ENCODE results near the gene IL2RG. TPM values are rescaled to one million over a fixed set of nuclear protein-coding genes. Genes with fewer than 3 reads are reported as not detected.

The IL2RG gene
- polyA plus RNA-seq, 1 experiment, result not detected

- POLR2A ChIA-PET, result interaction anchor here (1.0 kb wide), 1 partner anchor 63 kb away, joined by 4 read pairs; no protein-coding TSS in a partner anchor
- CTCF ChIA-PET, result interaction anchor here (0.7 to 1.8 kb wide), 6 partner anchors 10 to 103 kb away, joined by 3 to 7 read pairs (median 4); no protein-coding TSS in a partner anchor
- DNase-seq (ENCODE audit: low read depth, low spot score), result no peak
- no peak for TF ChIP-seq CTCF (IDR thresholded peaks at IDR 0.05; ENCODE audit: low read depth, low read length)
- H3K27me3 ChIP-seq (ENCODE audit: control insufficient read depth, insufficient read depth, low read length), result no peaks in the 10 kb centered on the region
- no peaks in the 10 kb centered on the region for H3K9me3 ChIP-seq (ENCODE audit: control insufficient read depth, insufficient read depth, low read length)
- H3K27ac ChIP-seq (ENCODE audit: low read depth, low read length), result no peak overlapping the region
- H3K4me3 ChIP-seq (ENCODE audit: low read depth, low read length), result peak overlapping the region; percentile 68
Measured at GRCh38 chrX:71118985-71119535, 7.7 kb upstream of the IL2RG start.

GRCh38 chrX:71118032-71118984, 6.9 kb upstream of the IL2RG start, which contains the start of gene MED12:
Gene MED12 (plus strand): TSS chrX:71118596. CDS start chrX:71118755, 159 bp downstream.
- DNase-seq (ENCODE audit: low read depth, low spot score), result peak; percentile 51
- CTCF ChIA-PET, result interaction anchor here (0.6 to 1.8 kb wide), 6 partner anchors 11 to 102 kb away, joined by 3 to 7 read pairs (median 4); no protein-coding TSS in a partner anchor
- peak within 1 kb of the TSS; percentile 39 for H3K27ac ChIP-seq (ENCODE audit: low read depth, low read length)
- TF ChIP-seq CTCF (IDR thresholded peaks at IDR 0.05; ENCODE audit: low read depth, low read length), result no peak
- POLR2A ChIA-PET, result interaction anchor here (1.0 kb wide), 1 partner anchor 64 kb away, joined by 4 read pairs; no protein-coding TSS in a partner anchor
- H3K27me3 ChIP-seq (ENCODE audit: control insufficient read depth, insufficient read depth, low read length), result no peaks in the 10 kb centered on the region
- H3K9me3 ChIP-seq (ENCODE audit: control insufficient read depth, insufficient read depth, low read length), result no peaks in the 10 kb centered on the region
- peak within 1 kb of the TSS; percentile 68 for H3K4me3 ChIP-seq (ENCODE audit: low read depth, low read length)

GRCh38 chrX:71117358-71117757, 6.0 kb upstream of the IL2RG start:
- DNase-seq (ENCODE audit: low read depth, low spot score), result no peak
- TF ChIP-seq CTCF (IDR thresholded peaks at IDR 0.05; ENCODE audit: low read depth, low read length), result no peak
- Histone ChIP-seq H3K27me3 (ENCODE audit: control insufficient read depth, insufficient read depth, low read length) (no peaks in the 10 kb centered on the region), H3K4me3 (ENCODE audit: low read depth, low read length) (no peak overlapping the region), H3K27ac (ENCODE audit: low read depth, low read length) (no peak overlapping the region), H3K9me3 (ENCODE audit: control insufficient read depth, insufficient read depth, low read length) (no peaks in the 10 kb centered on the region)
- POLR2A ChIA-PET, result no interaction called here
- CTCF ChIA-PET, result interaction anchor here (1.8 kb wide), 1 partner anchor 13 kb away, joined by 5 read pairs; no protein-coding TSS in a partner anchor

- H3K27me3 ChIP-seq (ENCODE audit: control insufficient read depth, insufficient read depth, low read length), result peaks cover 2% of the 10 kb centered on the region
- CTCF ChIA-PET, result interaction anchor here (1.0 kb wide), 1 partner anchor 13 kb away, joined by 3 read pairs; no protein-coding TSS in a partner anchor
- no peak for TF ChIP-seq CTCF (IDR thresholded peaks at IDR 0.05; ENCODE audit: low read depth, low read length)
- POLR2A ChIA-PET, result no interaction called here
- no peak for DNase-seq (ENCODE audit: low read depth, low spot score)
- H3K27ac ChIP-seq (ENCODE audit: low read depth, low read length), result no peak overlapping the region
- no peaks in the 10 kb centered on the region for H3K9me3 ChIP-seq (ENCODE audit: control insufficient read depth, insufficient read depth, low read length)
- no peak overlapping the region for H3K4me3 ChIP-seq (ENCODE audit: low read depth, low read length)
Measured at GRCh38 chrX:71111921-71112431, 599 bp upstream of the IL2RG start.
